Right lobe of liver (tissue), 6 donors: ENCODE measurements around the gene SERTAD1. TPM values are rescaled to one million over a fixed set of nuclear protein-coding genes. Genes with fewer than 3 reads are reported as not detected.
A peak's percentile ranks its signal among the peaks of the same experiment; 100 is the strongest.

Experiments
- ATAC-seq, 4 donors: fragments of 200-7000 bp; cut with Tn5 transposase; one replicate each; pipeline ENCODE4 v1.9.1; 2020; ENCODE audit warnings: mild to moderate bottlenecking in 4 of 4, moderate library complexity in 4 of 4
- DNase-seq, 3 donors: peaks; one replicate each; pipeline ENCODE4 v3.0.0-alpha.2; 2020
- H3K27ac ChIP-seq, 3 donors: fragments of 200-600 bp; one replicate each; pipeline ENCODE4 v1.8.0; 2022
- H3K27me3 ChIP-seq, 2 donors: fragments of 200-600 bp; one replicate each; pipeline ENCODE4 v1.8.0; 2022
- H3K36me3 ChIP-seq, 4 donors: fragments of 200-600 bp; sonication (generic) in 1 of 4; one replicate each; pipeline versions ENCODE4 v1.5.1 to v1.8.0; 2017 to 2022; ENCODE audit warnings: control low read depth in 1 of 4
- H3K4me1 ChIP-seq, 4 donors: fragments of 200-600 bp; sonication (generic) in 1 of 4; one replicate each; pipeline versions ENCODE4 v1.5.1 to v1.8.0; 2017 to 2022; ENCODE audit warnings: control low read depth in 1 of 4
- H3K4me3 ChIP-seq, 3 donors: fragments of 200-600 bp; one replicate each; pipeline ENCODE4 v1.8.0; 2022
- H3K9me3 ChIP-seq, 4 donors: fragments of 200-600 bp; sonication (generic) in 1 of 4; one replicate each; pipeline versions ENCODE4 v1.5.1 to v1.8.0; 2017 to 2022; ENCODE audit warnings: control low read depth in 1 of 4
- POLR2A ChIP-seq: fragments of 450-650 bp; IDR thresholded peaks from one replicate; pipeline ENCODE4 v1.6.1; 2017; ENCODE audit warnings: antibody characterized with exemption, mild to moderate bottlenecking
- WGBS: methylation state at CpG from one replicate; pipeline ENCODE4 v1.1.6; 2018; ENCODE audit warnings: low coverage, low lambda C conversion rate; ENCODE audit not compliant: insufficient coverage; ENCODE audit errors: missing lambda C conversion rate; 5-methylcytosine and 5-hydroxymethylcytosine counted together
- intact Hi-C, 2 donors: fragments of 100-400 bp; cut with DNase I; formaldehyde crosslinking; loops; one replicate each; pipeline versions ENCODE4 v1.11.2 to v1.14.1; 2022
- total RNA-seq, 6 experiments: library from RNA; depleted of rRNA in 2 of 6; stranded (reverse); fragments of >200 nt in 2 of 6; fragmentation: NEBNext Ultra II Directional in 3 of 6; extraction: Animal tissue kit (Norgen Biotek cat#: 25700) in 3 of 6; gene quantifications; one replicate each; pipeline versions ENCODE4 v1.1.0 to v1.2.4, GENCODE V29; 2016 to 2023
- TF ChIP-seq, protein P1 (sequence below), 4 donors: fragments of 200-600 bp in 3 of 4; fragments of 450-650 bp in 1 of 4; IDR thresholded peaks; one replicate each; pipeline versions ENCODE4 v1.5.1 to v1.8.0; 2016 to 2022; ENCODE audit warnings: antibody characterized with exemption in 4 of 4, mild to moderate bottlenecking in 2 of 4
- donor health status: DM: no; HTN: yes; CAD: no.
- donor health status: DM: no; HTN: no; CAD: no.
- donor health status: DM: no; HTN: no; CAD: no.
- donor health status: DM: no; HTN: yes; CAD: no.
- donor health status: DM: no; HTN: yes; CAD: no.

Gene SERTAD1
- total RNA-seq, 6 experiments from 2014 or later: 3.7 to 11.7 (median 6.2) TPM

DNA sequence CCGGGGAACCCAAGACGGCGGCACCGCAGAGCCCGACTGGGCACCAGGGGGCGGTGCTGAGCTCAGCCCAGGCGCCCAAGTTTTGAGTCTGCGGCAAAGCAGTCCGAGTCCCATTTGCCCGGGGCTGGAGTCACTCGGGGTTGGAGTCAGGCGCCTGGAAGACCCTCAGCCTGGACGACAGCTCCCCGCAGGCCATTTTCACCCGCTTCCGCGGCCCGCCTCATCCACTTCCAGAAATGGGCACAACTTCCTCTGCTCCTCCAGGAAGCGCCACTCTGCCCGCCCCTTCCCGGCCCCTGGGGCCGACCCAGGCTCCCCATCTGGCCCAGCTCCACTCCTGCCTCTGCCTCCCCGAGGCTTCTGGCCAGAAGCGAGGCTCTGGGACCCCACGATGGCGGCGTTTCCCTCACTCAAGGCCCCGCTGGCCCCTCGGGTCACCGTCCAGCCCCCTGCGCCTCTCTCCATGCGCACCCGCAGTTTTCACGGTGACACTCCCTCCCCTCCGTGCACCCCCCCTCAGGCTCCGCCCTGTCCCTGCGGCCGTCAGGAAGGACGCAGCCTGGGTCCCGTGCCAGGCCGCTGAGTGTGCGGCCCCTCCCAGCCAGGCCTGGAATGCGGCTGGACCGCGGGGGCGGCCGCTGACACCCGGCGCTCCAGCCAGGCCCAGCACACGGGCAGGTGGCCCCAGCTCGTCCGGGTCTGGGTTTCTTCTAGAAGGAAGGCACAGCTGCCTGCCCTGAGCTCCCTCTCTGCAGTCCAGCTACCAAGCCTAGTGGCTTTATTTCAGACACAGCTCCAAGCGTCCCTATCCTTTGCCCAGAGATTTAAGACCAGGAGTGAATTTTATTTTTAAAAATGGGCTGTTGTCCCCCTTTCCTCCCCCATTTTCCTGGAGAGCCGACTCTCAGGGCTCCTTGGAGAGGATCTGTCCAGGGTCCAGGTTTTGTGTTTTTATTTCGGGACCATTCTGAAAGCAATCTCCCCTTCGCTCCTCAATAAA is 4.7 kb downstream of the SERTAD1 start:
- peak; percentile 76 to 85 (median 80) for ATAC-seq
- Histone ChIP-seq H3K9me3 (no peaks in the 10 kb centered on the region), H3K36me3 (peaks cover 0 to 12% (median 4%) of the 10 kb centered on the region in 4 donors), H3K4me3 (peak overlapping the region; percentile 46 to 66 (median 61)), H3K4me1 (peaks cover 0 to 17% (median 0%) of the 10 kb centered on the region in 4 donors), H3K27ac (peak overlapping the region; percentile 92 to 94 (median 93)), H3K27me3 (no peaks in the 10 kb centered on the region)
- intact Hi-C loops: no loop called here
- 2% methylated on average over 20 of the region's 56 CpGs for WGBS
- peak; percentile 99 for TF ChIP-seq POLR2A
- TF ChIP-seq, protein P1, sequence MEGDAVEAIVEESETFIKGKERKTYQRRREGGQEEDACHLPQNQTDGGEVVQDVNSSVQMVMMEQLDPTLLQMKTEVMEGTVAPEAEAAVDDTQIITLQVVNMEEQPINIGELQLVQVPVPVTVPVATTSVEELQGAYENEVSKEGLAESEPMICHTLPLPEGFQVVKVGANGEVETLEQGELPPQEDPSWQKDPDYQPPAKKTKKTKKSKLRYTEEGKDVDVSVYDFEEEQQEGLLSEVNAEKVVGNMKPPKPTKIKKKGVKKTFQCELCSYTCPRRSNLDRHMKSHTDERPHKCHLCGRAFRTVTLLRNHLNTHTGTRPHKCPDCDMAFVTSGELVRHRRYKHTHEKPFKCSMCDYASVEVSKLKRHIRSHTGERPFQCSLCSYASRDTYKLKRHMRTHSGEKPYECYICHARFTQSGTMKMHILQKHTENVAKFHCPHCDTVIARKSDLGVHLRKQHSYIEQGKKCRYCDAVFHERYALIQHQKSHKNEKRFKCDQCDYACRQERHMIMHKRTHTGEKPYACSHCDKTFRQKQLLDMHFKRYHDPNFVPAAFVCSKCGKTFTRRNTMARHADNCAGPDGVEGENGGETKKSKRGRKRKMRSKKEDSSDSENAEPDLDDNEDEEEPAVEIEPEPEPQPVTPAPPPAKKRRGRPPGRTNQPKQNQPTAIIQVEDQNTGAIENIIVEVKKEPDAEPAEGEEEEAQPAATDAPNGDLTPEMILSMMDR (IDR thresholded peaks at IDR 0.05): peak; percentile 92 to 96 (median 94)
- peak; percentile 96 for DNase-seq

DNA sequence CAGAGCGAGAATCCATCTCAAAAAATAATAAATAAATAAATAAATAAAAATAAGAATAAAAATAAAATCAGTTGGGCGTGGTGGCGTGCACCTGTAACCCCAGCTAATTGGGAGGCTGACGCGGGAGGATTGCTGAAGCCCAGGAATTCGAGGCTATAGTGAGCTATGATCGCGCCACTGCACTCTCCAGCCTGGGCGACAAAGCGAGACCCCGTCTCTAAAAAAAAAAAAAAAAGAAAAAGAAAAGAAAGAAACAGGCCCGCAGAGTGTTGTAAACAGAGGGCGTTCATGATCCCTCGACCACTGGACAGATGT is 5.4 kb downstream of the SERTAD1 start:
- DNase-seq: no peak
- 63% methylated on average over 9 of the region's 14 CpGs for WGBS
- intact Hi-C loops: no loop called here

DNA sequence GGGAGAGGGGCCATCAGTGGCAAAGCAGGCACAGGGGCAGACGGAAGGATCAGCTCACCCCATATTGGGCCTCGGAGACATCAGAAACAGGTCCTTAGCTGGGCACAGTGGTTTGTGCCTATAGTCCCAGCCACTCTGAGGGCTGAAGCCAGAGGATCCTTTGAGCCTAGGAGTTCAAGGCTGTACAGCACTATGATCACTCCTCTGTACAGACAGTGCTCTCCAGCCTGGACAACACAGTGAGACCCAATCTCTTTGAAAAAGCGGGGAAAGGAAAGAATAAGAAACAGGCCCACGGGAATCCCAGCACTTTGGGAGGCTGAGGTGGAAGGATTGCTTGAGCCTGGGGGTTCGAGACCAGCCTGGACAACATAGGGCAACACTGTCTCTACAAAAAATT is 6.0 kb downstream of the SERTAD1 start:
- WGBS: 86% methylated on average over 2 of the region's 5 CpGs
- no peak for TF ChIP-seq POLR2A
- TF ChIP-seq, protein P1 (IDR thresholded peaks at IDR 0.05): no peak
- Histone ChIP-seq H3K9me3 (no peaks in the 10 kb centered on the region), H3K27me3 (no peaks in the 10 kb centered on the region), H3K4me1 (peaks cover 0 to 17% (median 0%) of the 10 kb centered on the region in 4 donors), H3K4me3 (no peak overlapping the region), H3K27ac (no peak overlapping the region), H3K36me3 (peaks cover 0 to 12% (median 4%) of the 10 kb centered on the region in 4 donors)
- DNase-seq (no peak), ATAC-seq (no peak)
- intact Hi-C loops: no loop called here

More for the DNA sequence above, 5.4 kb downstream of the SERTAD1 start:
- H3K36me3 ChIP-seq: peaks cover 0 to 12% (median 4%) of the 10 kb centered on the region in 4 donors
- no peaks in the 10 kb centered on the region for H3K27me3 ChIP-seq
- peak overlapping the region; percentile 46 to 66 (median 61) for H3K4me3 ChIP-seq
- no peak for ATAC-seq
- H3K27ac ChIP-seq: peak overlapping the region; percentile 92 to 94 (median 93)
- no peaks in the 10 kb centered on the region for H3K9me3 ChIP-seq
- TF ChIP-seq, protein P1 (IDR thresholded peaks at IDR 0.05): no peak
- TF ChIP-seq POLR2A: no peak
- peaks cover 0 to 17% (median 0%) of the 10 kb centered on the region in 4 donors for H3K4me1 ChIP-seq

DNA sequence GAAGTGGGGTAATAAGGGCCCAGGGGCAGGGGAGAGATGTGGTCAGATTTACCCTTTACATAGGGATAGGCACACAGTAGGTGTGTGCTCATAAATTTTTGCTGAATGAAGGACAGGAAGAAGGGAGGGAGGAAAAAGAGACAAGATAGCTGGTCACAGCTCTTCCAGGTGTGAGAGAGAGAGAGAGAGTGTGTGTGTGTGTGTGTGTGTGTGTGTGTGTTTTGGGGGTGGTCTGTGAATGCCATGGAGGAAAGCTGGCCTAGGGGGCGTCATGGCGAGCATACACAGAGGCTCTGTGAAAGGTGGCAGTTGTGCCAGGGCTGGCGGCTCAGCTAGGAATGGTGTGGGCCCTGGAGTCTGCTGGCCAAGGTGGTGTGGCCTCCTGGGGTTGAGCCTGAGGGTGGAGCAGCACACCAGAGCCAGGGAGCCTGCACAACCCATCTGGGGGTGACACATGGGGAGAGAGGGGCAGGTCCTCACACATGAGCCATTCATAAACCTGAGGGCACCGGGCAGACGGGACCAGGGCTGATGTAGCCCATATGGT is 6.7 kb downstream of the SERTAD1 start:
- TF ChIP-seq, protein P1 (IDR thresholded peaks at IDR 0.05): no peak
- TF ChIP-seq POLR2A: no peak
- Histone ChIP-seq H3K36me3 (peaks cover 0 to 12% (median 4%) of the 10 kb centered on the region in 4 donors), H3K27ac (no peak overlapping the region), H3K4me3 (no peak overlapping the region), H3K27me3 (no peaks in the 10 kb centered on the region), H3K4me1 (peaks cover 0 to 11% (median 0%) of the 10 kb centered on the region in 4 donors), H3K9me3 (no peaks in the 10 kb centered on the region)
- intact Hi-C loops: no loop called here
- 60% methylated on average over 1 of the region's 5 CpGs for WGBS
- no peak for DNase-seq
- ATAC-seq: no peak
